K562 (cell line): ENCODE measurements around the gene COL5A1. TPM values are rescaled to one million over a fixed set of nuclear protein-coding genes. Genes with fewer than 3 reads are reported as not detected.

ENCODE experiments used
- ATAC-seq: fragments of 200-7000 bp; cut with Tn5 transposase; 3 replicates; pipeline ENCODE4 v1.9.1; 2020; ENCODE audit warnings: moderate library complexity
- BruUV-seq: library from RNA; stranded (reverse); fragments of 400-500 nt; replicated peaks from 2 replicates; lab custom pipeline; 2021; lab: Mats Ljungman, UMichigan
- CTCF ChIA-PET: fragments of 300-600 bp; formaldehyde crosslinking; extraction: SDS; loops from one replicate; lab custom pipeline; 2021; ENCODE audit warnings: low intra/inter-chr PET ratio; lab: Yijun Ruan, JAX
- POLR2A ChIA-PET: fragments of 300-600, 350-650 bp; sonication (Branson Sonifier 250); formaldehyde crosslinking; extraction: SDS; loops from one replicate; lab custom pipeline; 2021; ENCODE audit warnings: antibody characterized with exemption, inconsistent platforms; lab: Yijun Ruan, JAX
- DNase-seq, 4 experiments: peaks; one replicate each; pipeline versions ENCODE4 v3.0.0 to v3.0.0-alpha.2; 2011 to 2018; ENCODE audit warnings: low spot score in 3 of 4, mixed read lengths in 3 of 4; ENCODE audit errors: extremely low read depth in 1 of 4
- FAIRE-seq: peaks from 2 replicates; lab custom pipeline; 2011; peaks lifted over from hg19 to GRCh38; lab: Jason Lieb, UNC
- H2AFZ ChIP-seq: 2 replicates; pipeline ENCODE4 v1.6.0; 2011; ENCODE audit warnings: low read depth, low read length, control low read depth, inconsistent platforms
- H3K27ac ChIP-seq: fragments of 200-600 bp; 3 replicates; pipeline ENCODE4 v1.8.0; 2011; ENCODE audit warnings: low read depth, mild to moderate bottlenecking, control low read depth, inconsistent platforms, low read length, moderate library complexity, mixed read lengths; ENCODE audit errors: extremely low read depth
- H3K27me3 ChIP-seq, 2 experiments: fragments of 300-600 bp in 1 of 2; 2 replicates in 1 of 2; 3 replicates in 1 of 2; pipeline versions ENCODE4 v1.6.0 to v1.8.0; 2011; ENCODE audit warnings: inconsistent platforms in 2 of 2, low read length in 2 of 2, mild to moderate bottlenecking in 1 of 2, mixed read lengths in 1 of 2, moderate library complexity in 1 of 2; ENCODE audit not compliant: control insufficient read depth in 2 of 2, insufficient read depth in 2 of 2
- H3K36me3 ChIP-seq: fragments of 300-600 bp; 3 replicates; pipeline ENCODE4 v1.8.0; 2011; ENCODE audit warnings: mild to moderate bottlenecking, low read length, inconsistent platforms; ENCODE audit not compliant: control insufficient read depth, insufficient read depth
- H3K4me1 ChIP-seq, 2 experiments: fragments of 200-600 bp in 1 of 2; replicated peaks in 1 of 2; 2 replicates in 1 of 2; 3 replicates in 1 of 2; pipeline versions ENCODE4 v1.5.1 to v1.8.0; 2011; ENCODE audit warnings: inconsistent platforms in 2 of 2, low read length in 2 of 2, mild to moderate bottlenecking in 1 of 2, mixed read lengths in 1 of 2, moderate library complexity in 1 of 2; ENCODE audit not compliant: control insufficient read depth in 2 of 2, insufficient read depth in 2 of 2
- H3K4me2 ChIP-seq: 2 replicates; pipeline ENCODE4 v1.6.1; 2011; ENCODE audit warnings: low read length, control low read depth, inconsistent platforms, mixed read lengths; ENCODE audit not compliant: insufficient read depth
- H3K4me3 ChIP-seq: fragments of 200-600 bp; sonication (generic), shearing (Covaris generic); 2 replicates; pipeline ENCODE4 v1.5.1; 2016; ENCODE audit warnings: control low read depth, inconsistent platforms
- H3K79me2 ChIP-seq: fragments of 200-600 bp; 3 replicates; pipeline ENCODE4 v1.8.0; 2011; ENCODE audit warnings: low read length, inconsistent platforms; ENCODE audit not compliant: control insufficient read depth, insufficient read depth
- H3K9ac ChIP-seq, 2 experiments: 2 replicates each; pipeline versions ENCODE4 v1.6.0 to v1.6.1; 2011; ENCODE audit warnings: low read depth in 2 of 2, low read length in 2 of 2, control low read depth in 1 of 2, inconsistent platforms in 1 of 2, mild to moderate bottlenecking in 1 of 2, mixed read lengths in 1 of 2; ENCODE audit not compliant: insufficient read depth in 1 of 2
- H3K9me1 ChIP-seq: one replicate; pipeline ENCODE4 v1.6.0; 2011; ENCODE audit warnings: inconsistent platforms, mild to moderate bottlenecking, low read length, moderate library complexity; ENCODE audit not compliant: control insufficient read depth, insufficient read depth
- H3K9me3 ChIP-seq: replicated peaks from 2 replicates; pipeline ENCODE4 v1.5.1; 2011; ENCODE audit warnings: low read depth, low read length, inconsistent platforms; ENCODE audit not compliant: control insufficient read depth, insufficient read depth
- H4K20me1 ChIP-seq: replicated peaks from 2 replicates; pipeline ENCODE4 v1.6.1; 2011; ENCODE audit warnings: low read length, inconsistent platforms, mixed read lengths; ENCODE audit not compliant: control insufficient read depth, insufficient read depth
- EGR1 ChIP-seq: fragments of 450-650 bp; conservative IDR thresholded peaks from 2 replicates; pipeline ENCODE4 v1.6.1; 2017; ENCODE audit warnings: mild to moderate bottlenecking
- KDM4B ChIP-seq, 2 experiments: fragments of 450-650 bp in 1 of 2; sonication (generic) in 1 of 2; IDR thresholded peaks; 2 replicates each; pipeline ENCODE4 v1.6.1; 2016 to 2017; ENCODE audit warnings: borderline replicate concordance in 2 of 2, antibody characterized with exemption in 1 of 2, low read depth in 1 of 2, mild to moderate bottlenecking in 1 of 2
- KLF13 ChIP-seq: fragments of 450-650 bp; IDR thresholded peaks from 2 replicates; pipeline ENCODE4 v1.6.1; 2016; ENCODE audit warnings: missing genetic modification characterization, low read depth, mild to moderate bottlenecking, missing compliant biosample characterization, moderate library complexity, borderline replicate concordance
- NFIC ChIP-seq: fragments of 450-650 bp; IDR thresholded peaks from 2 replicates; pipeline ENCODE4 v1.6.1; 2017; ENCODE audit warnings: mild to moderate bottlenecking, inconsistent platforms
- SAFB2 ChIP-seq: fragments of 200-400 bp; formaldehyde crosslinking; IDR thresholded peaks from 2 replicates; pipeline ENCODE4 v1.6.1; 2018; ENCODE audit warnings: borderline replicate concordance, low read length, low read depth, moderate library complexity; ENCODE audit not compliant: severe bottlenecking
- ZNF707 ChIP-seq: fragments of 250-450 bp; sonication (Bioruptor Pico); conservative IDR thresholded peaks from 2 replicates; pipeline ENCODE4 v1.8.0; 2022; ENCODE audit warnings: inconsistent platforms, mild to moderate bottlenecking, moderate library complexity
- WGBS: fragments of 100-300 bp; shearing (Covaris generic); methylation state at CpG from one replicate; pipeline ENCODE4 v1.1.6; 2016; ENCODE audit warnings: low coverage, mixed read lengths; ENCODE audit not compliant: insufficient coverage; ENCODE audit errors: missing lambda C conversion rate; 5-methylcytosine and 5-hydroxymethylcytosine counted together
- in situ Hi-C: fragments of 300-500 bp; cut with MboI; formaldehyde crosslinking; loops from 4 replicates; pipeline ENCODE4 v1.15.0; 2018; ENCODE audit warnings: inconsistent platforms, mixed read lengths
- intact Hi-C: fragments of 100-400 bp; cut with micrococcal nuclease; formaldehyde crosslinking; loops from 2 replicates; pipeline ENCODE4 v1.14.2; 2022
- polyA plus RNA-seq, 8 experiments: library from polyadenylated mRNA; depleted of rRNA in 4 of 8; stranded (reverse) in 5 of 8; unstranded in 3 of 8; fragments of >200 nt; fragmentation: Nextera tagmentation in 2 of 8; fragmentation: Illumina TruSeq in 1 of 8; extraction: Ambion mirVana in 2 of 8; extraction: Trizol in 1 of 8; gene quantifications; 2 replicates each; pipeline versions ENCODE4 v1.2.1 to v1.2.3, GENCODE V29; 2011 to 2014; ENCODE audit warnings: inconsistent platforms in 1 of 8, missing spikeins in 1 of 8
- total RNA-seq, 7 experiments: library from RNA; depleted of rRNA in 6 of 7; stranded (reverse); fragments of >200 nt in 6 of 7; fragmentation: Illumina TruSeq in 2 of 7; extraction: Trizol in 2 of 7; gene quantifications; 2 replicates each; pipeline versions ENCODE4 v1.2.1 to v1.2.3, GENCODE V29; 2011 to 2021; ENCODE audit warnings: low replicate concordance in 1 of 7

Gene COL5A1
- total and polyA plus RNA-seq, 9 of the 15 experiments (the other 6 are each of a cell fraction or from before 2014, with no cell fraction given) = under 0.01 to 0.13 (median 0.04) TPM; not detected in 6

DNA sequence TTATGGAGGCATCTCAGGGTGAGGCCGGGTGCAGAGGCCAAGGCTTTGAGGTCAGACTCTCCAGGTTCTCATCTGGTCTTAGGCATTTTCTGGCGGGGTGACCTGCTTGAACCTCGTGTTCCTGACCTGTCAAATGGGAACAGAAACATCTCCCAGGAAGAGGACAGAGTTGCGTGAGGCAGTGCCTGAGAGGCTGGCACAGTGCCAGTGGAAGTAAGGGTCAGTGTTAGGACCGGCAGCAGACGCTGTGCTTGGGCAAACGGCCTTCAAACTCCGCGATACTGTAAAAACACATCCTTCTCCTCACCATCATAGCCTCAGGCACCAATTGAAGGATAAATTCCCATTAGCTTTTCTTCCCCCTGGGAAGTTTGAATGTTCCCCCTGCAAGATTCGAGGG lies 183.4 kb downstream of the COL5A1 start:
- 3% methylated on average over 10 of the region's 10 CpGs for WGBS

DNA sequence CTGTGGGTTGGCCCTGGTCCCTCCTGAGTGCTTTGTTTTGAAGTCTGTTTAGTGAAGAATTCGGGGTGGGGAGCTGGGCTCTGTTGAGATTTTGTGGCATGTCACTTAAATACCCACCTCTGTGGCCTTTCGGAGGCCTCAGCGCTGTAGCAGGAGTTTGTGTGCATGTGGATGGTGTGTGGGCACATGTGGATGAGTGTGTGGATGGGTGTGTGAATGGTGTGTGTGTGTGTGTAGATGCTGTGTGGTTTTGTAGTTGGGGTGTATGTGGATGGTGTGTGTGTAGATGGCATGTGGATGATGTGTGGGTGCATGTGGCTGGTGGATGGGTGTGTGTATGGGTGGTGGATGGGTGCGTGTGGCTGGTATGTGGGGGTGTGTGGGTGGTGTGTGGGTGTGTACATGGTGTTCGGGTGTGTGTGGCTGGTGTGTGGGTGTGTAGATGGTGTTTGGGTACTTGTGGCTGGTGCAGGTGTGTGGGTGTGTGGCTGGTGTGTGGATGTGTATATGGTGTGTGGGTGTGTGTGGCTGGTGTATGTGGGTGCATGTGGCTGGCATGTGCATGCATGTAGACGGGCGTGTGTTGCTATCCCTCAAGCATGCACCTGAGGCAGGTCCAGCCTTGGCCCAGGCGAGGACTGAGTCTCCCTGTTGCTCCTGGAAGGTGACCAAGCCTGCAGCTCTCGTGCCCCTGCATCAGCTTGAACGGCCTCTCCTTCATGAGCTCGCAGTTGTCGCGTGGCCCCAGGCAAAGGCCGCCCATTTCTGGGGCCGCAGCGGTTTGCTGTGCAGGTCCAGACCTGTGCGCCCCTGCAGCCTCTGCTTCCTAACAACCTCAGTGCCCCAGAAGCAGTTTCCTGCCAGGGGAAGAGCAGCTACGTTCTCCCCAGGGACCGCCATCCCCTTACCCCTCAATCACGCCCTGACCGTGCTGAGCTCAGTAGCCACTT lies 185.0 kb downstream of the COL5A1 start:
- H3K79me2 ChIP-seq = no peaks in the 10 kb centered on the region
- ATAC-seq (no peak), FAIRE-seq (no peak), DNase-seq (no peak)
- no peak overlapping the region for H3K4me2 ChIP-seq
- in situ Hi-C loops (no loop called here), intact Hi-C loops (no loop called here)
- no peaks in the 10 kb centered on the region for H3K9me3 ChIP-seq
- no peaks in the 10 kb centered on the region for H3K36me3 ChIP-seq
- no TSS peak for BruUV-seq
- CTCF ChIA-PET = no interaction called here
- POLR2A ChIA-PET = interaction anchor here (0.6 kb wide), 1 partner anchor 48 kb away, joined by 3 read pairs; no protein-coding TSS in a partner anchor
- H3K4me3 ChIP-seq = no peak overlapping the region
- no peaks in the 10 kb centered on the region; a peak in 1 of 5 replicates for H3K4me1 ChIP-seq
- H3K9me1 ChIP-seq = no peaks in the 10 kb centered on the region
- H3K27ac ChIP-seq = no peak overlapping the region
- peaks cover under 1 to 60% of the 10 kb centered on the region in 2 experiments; a peak in 4 of 5 replicates for H3K27me3 ChIP-seq
- no peak overlapping the region for H3K9ac ChIP-seq
- no peak overlapping the region for H2AFZ ChIP-seq
- TF ChIP-seq EGR1 (peak; percentile 63), KDM4B (IDR thresholded peaks at IDR 0.05; ENCODE audit: borderline replicate concordance in 2 of 2, low read depth in 1 of 2) (no peak)
- WGBS = 5% methylated on average over 17 of the region's 21 CpGs
- peaks cover 7% of the 10 kb centered on the region; the same call in 1 of the 2 replicates for H4K20me1 ChIP-seq

More for the DNA sequence above, 183.4 kb downstream of the COL5A1 start:
- ChIA-PET CTCF (no interaction called here), POLR2A (no interaction called here)
- TF ChIP-seq NFIC (peak; percentile 87), KLF13 (tag) (no peak), SAFB2 (no peak), ZNF707 (CRISPR knock-in tag) (no peak)
- no peak for ATAC-seq
- Histone ChIP-seq H2AFZ (no peak overlapping the region), H3K36me3 (no peaks in the 10 kb centered on the region), H3K9me1 (no peaks in the 10 kb centered on the region), H3K4me3 (no peak overlapping the region), H3K9me3 (no peaks in the 10 kb centered on the region), H3K79me2 (no peaks in the 10 kb centered on the region), H3K27me3 (peaks cover 4 to 60% of the 10 kb centered on the region in 2 experiments; a peak in 4 of 5 replicates), H3K27ac (no peak overlapping the region), H3K4me1 (no peaks in the 10 kb centered on the region; a peak in 1 of 5 replicates), H3K4me2 (no peak overlapping the region), H3K9ac (no peak overlapping the region), H4K20me1 (peaks cover 7% of the 10 kb centered on the region)
- FAIRE-seq = no peak
- no TSS peak for BruUV-seq
- DNase-seq = no peak
- in situ Hi-C loops (no loop called here), intact Hi-C loops (no loop called here)
